Calu3 (cell line): ENCODE measurements around the gene SH3RF3. TPM values are rescaled to one million over a fixed set of nuclear protein-coding genes. Genes with fewer than 3 reads are reported as not detected.

Experiments used
- BruUV-seq: library from RNA; stranded (reverse); fragments of 400-500 nt; replicated peaks from 2 replicates; lab custom pipeline; 2021; lab: Mats Ljungman, UMichigan
- CTCF ChIA-PET: fragments of 300-600 bp; sonication (Branson Sonifier 250); formaldehyde crosslinking; loops from one replicate; lab custom pipeline; 2022; ENCODE audit warnings: antibody characterized with exemption; lab: Charles Lee
- DNase-seq: peaks from one replicate; pipeline ENCODE4 v3.0.0; 2022
- H3K27ac Mint-ChIP-seq: one replicate; pipeline ENCODE4 v1.8.0; 2022; ENCODE audit warnings: mixed read lengths; ENCODE audit not compliant: unreplicated experiment
- H3K27me3 Mint-ChIP-seq: one replicate; pipeline ENCODE4 v1.8.0; 2022; ENCODE audit warnings: mixed read lengths; ENCODE audit not compliant: unreplicated experiment
- H3K36me3 Mint-ChIP-seq: one replicate; pipeline ENCODE4 v1.8.0; 2022; ENCODE audit warnings: mild to moderate bottlenecking, moderate library complexity, mixed read lengths; ENCODE audit not compliant: insufficient read depth, unreplicated experiment
- H3K4me1 Mint-ChIP-seq: one replicate; pipeline ENCODE4 v1.8.0; 2022; ENCODE audit warnings: mild to moderate bottlenecking, low read depth, mixed read lengths; ENCODE audit not compliant: unreplicated experiment
- H3K4me3 Mint-ChIP-seq: one replicate; pipeline ENCODE4 v1.8.0; 2022; ENCODE audit warnings: mild to moderate bottlenecking, low read depth, moderate library complexity, mixed read lengths; ENCODE audit not compliant: unreplicated experiment
- H3K9me3 Mint-ChIP-seq: one replicate; pipeline ENCODE4 v1.8.0; 2022; ENCODE audit warnings: low read depth, mixed read lengths; ENCODE audit not compliant: unreplicated experiment
- intact Hi-C: fragments of 100-400 bp; cut with micrococcal nuclease; formaldehyde crosslinking; loops from one replicate; pipeline ENCODE4 v1.10.0; 2022; ENCODE audit not compliant: unreplicated experiment
- total RNA-seq: library from RNA; stranded (reverse); gene quantifications from 2 replicates; pipeline ENCODE4 v1.2.3, GENCODE V29; 2022
- TF ChIP-seq, protein P1 (sequence below): fragments of 200-600 bp; IDR thresholded peaks from one replicate; pipeline ENCODE4 v1.8.0; 2022; ENCODE audit warnings: antibody characterized with exemption; ENCODE audit not compliant: unreplicated experiment

SH3RF3 gene
- total RNA-seq, 1 experiment from 2014 or later, result 0.17 TPM

DNA sequence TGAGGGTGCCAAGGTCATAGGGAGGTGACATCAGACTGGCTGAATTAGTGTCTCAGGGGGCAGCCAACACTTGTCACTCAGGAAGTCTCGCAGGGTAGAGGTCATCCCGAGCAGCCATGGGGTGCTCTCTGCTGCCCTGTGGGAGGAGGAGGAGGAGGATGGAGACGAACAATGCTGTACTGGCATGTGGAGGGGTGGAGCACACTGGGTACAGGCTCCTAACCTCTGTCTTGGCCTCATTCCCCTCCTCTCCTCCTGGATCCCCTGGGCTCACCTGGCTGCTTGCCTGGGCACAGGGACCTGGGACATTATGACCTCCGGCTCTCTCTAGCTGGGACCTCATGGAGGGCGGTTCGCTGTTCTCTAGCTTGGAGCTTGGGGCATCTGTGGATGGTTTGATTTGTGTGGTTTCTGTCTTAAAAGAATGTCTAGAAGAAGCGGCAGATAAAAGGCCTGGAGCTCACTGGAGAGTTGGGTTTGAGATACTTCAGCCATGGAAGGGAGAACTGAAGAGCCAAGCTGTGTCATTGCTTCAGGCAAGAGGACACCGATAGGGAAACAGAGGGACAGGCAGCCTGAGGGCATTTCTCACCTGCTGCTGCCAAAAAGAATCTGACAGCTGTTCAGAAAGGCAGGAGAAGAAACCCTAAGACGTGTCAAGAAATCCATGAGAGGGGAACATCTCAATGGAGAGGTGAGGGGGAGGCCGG lies 351.6 kb downstream of the SH3RF3 start:
- no peak for DNase-seq
- no peaks in the 10 kb centered on the region for H3K36me3 Mint-ChIP-seq
- no peaks in the 10 kb centered on the region for H3K4me1 Mint-ChIP-seq
- H3K9me3 Mint-ChIP-seq, result no peaks in the 10 kb centered on the region
- intact Hi-C loops, result no loop called here
- CTCF ChIA-PET, result no interaction called here
- peaks cover 100% of the 10 kb centered on the region for H3K27me3 Mint-ChIP-seq
- H3K4me3 Mint-ChIP-seq, result no peak overlapping the region
- TF ChIP-seq, protein P1, sequence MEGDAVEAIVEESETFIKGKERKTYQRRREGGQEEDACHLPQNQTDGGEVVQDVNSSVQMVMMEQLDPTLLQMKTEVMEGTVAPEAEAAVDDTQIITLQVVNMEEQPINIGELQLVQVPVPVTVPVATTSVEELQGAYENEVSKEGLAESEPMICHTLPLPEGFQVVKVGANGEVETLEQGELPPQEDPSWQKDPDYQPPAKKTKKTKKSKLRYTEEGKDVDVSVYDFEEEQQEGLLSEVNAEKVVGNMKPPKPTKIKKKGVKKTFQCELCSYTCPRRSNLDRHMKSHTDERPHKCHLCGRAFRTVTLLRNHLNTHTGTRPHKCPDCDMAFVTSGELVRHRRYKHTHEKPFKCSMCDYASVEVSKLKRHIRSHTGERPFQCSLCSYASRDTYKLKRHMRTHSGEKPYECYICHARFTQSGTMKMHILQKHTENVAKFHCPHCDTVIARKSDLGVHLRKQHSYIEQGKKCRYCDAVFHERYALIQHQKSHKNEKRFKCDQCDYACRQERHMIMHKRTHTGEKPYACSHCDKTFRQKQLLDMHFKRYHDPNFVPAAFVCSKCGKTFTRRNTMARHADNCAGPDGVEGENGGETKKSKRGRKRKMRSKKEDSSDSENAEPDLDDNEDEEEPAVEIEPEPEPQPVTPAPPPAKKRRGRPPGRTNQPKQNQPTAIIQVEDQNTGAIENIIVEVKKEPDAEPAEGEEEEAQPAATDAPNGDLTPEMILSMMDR, result no peak
- BruUV-seq, result no TSS peak
- no peak overlapping the region for H3K27ac Mint-ChIP-seq

DNA sequence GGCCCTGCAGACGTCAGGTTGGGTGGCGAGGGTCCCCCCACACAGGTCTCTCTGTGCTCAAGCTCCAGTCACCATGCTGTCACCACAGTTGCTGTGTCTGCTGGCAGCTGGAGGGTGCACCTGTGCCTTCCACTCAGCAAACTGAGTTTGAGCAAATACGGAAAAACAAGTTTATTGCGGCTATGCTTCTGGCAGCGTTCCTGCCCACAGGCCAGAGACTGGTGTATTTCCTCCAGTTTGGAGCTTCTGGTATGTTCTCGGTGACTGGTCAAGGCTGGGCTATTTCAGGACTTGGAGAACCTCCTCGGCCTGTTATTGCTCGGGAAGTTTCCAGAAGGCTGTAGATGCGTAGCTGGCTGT lies 352.2 kb downstream of the SH3RF3 start:
- Mint-ChIP-seq H3K4me1 (no peaks in the 10 kb centered on the region), H3K4me3 (no peak overlapping the region), H3K9me3 (no peaks in the 10 kb centered on the region), H3K27me3 (peaks cover 100% of the 10 kb centered on the region), H3K27ac (no peak overlapping the region), H3K36me3 (no peaks in the 10 kb centered on the region)
- intact Hi-C loops, result no loop called here
- DNase-seq, result no peak
- TF ChIP-seq, protein P1, result no peak
- no TSS peak for BruUV-seq
- CTCF ChIA-PET, result no interaction called here

DNA sequence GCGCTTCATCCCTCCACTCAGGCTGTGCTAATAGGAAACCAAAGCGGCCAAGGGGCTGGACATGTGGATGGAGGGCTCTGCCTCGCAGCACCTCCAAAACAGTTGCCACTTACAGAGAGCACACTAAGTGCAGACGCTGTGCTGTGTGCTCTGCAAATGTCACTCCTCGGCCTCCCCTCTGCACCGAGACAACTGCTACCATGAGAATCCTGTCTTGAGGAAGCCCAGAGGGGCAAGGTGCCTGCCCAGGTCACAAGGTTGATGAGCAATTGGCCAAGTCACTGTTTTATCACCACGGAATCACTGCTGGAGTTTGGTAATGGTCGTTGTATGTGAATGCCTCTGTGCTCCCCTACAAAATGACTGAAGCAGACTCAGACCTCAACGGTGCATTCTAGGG lies 352.6 kb downstream of the SH3RF3 start:
- BruUV-seq, result no TSS peak
- no peak overlapping the region for H3K27ac Mint-ChIP-seq
- peaks cover 100% of the 10 kb centered on the region for H3K27me3 Mint-ChIP-seq
- no peaks in the 10 kb centered on the region for H3K4me1 Mint-ChIP-seq
- TF ChIP-seq, protein P1, result no peak
- H3K4me3 Mint-ChIP-seq, result no peak overlapping the region
- H3K9me3 Mint-ChIP-seq, result no peaks in the 10 kb centered on the region
- intact Hi-C loops, result no loop called here
- no peaks in the 10 kb centered on the region for H3K36me3 Mint-ChIP-seq
- no peak for DNase-seq
- CTCF ChIA-PET, result no interaction called here

DNA sequence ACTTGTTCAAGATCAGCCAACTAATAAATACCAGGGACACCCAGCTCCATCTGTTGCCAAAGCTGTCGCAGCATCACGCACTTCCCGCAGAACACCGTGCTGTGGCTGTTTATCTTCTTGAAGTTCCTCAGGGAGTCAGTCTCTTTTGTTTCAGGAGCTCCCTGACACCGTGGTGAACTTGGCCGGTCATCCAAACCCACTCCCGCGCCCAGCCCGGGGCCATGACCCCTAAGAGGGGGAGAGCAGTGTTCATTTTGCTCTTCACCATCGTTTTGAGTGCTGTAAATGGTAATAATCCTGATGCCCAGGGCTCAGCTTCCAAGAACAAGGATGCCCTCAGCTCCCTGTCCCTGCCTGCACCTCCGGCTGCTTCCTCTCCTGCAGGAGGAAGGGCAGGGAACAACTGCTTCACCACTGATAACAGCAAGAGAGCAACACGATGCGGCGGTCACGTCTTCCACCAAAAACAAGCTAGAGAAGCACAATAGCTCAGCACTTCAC lies 353.4 kb downstream of the SH3RF3 start:
- Mint-ChIP-seq H3K36me3 (no peaks in the 10 kb centered on the region), H3K27ac (no peak overlapping the region), H3K4me1 (no peaks in the 10 kb centered on the region), H3K9me3 (no peaks in the 10 kb centered on the region), H3K4me3 (no peak overlapping the region), H3K27me3 (peaks cover 100% of the 10 kb centered on the region)
- CTCF ChIA-PET, result no interaction called here
- no TSS peak for BruUV-seq
- TF ChIP-seq, protein P1, result no peak
- DNase-seq, result no peak
- intact Hi-C loops, result no loop called here
